SK-N-SH (cell line): ENCODE measurements around the gene RCAN2.

ENCODE experiments used
- CTCF ChIP-seq: fragments of 200-600 bp; sonication (generic); IDR thresholded peaks from 2 replicates; pipeline ENCODE4 v1.6.1; 2017; ENCODE audit warnings: antibody characterized with exemption, mild to moderate bottlenecking, moderate library complexity
- JUND ChIP-seq: IDR thresholded peaks from 2 replicates; pipeline ENCODE4 v1.4.0; 2012
- REST ChIP-seq: IDR thresholded peaks from 2 replicates; pipeline ENCODE4 v1.6.1; 2012; ENCODE audit warnings: mild to moderate bottlenecking, low read depth, low read length, moderate library complexity

GRCh38 chr6:46320505-46320904 is 170.7 kb downstream of the RCAN2 start:
- TF ChIP-seq JUND = no peak
- no peak for TF ChIP-seq CTCF
- no peak for TF ChIP-seq REST
